AG04450 (cell line): Measurements from ENCODE around the gene C10orf71. TPM values are rescaled to one million over a fixed set of nuclear protein-coding genes. Genes with fewer than 3 reads are reported as not detected.

ENCODE experiments used
- CTCF ChIA-PET: fragments of 300-600, 350-600 bp; formaldehyde crosslinking; extraction: SDS; loops from one replicate; lab custom pipeline; 2022; ENCODE audit warnings: antibody characterized with exemption, inconsistent platforms; lab: Charles Lee
- POLR2A ChIA-PET: fragments of 350-600 bp; formaldehyde crosslinking; extraction: SDS; loops from one replicate; lab custom pipeline; 2021; ENCODE audit warnings: antibody characterized with exemption, inconsistent platforms; lab: Yijun Ruan, JAX
- DNase-seq: peaks from one replicate; pipeline ENCODE4 v3.0.0-alpha.2; 2011; ENCODE audit warnings: low read depth, low spot score
- H3K27ac ChIP-seq: one replicate; pipeline ENCODE4 v1.5.1; 2012; ENCODE audit warnings: low read depth, low read length, control low read depth
- H3K27me3 ChIP-seq: one replicate; pipeline ENCODE4 v1.6.0; 2012; ENCODE audit warnings: low read length; ENCODE audit not compliant: control insufficient read depth, insufficient read depth
- H3K4me3 ChIP-seq: 2 replicates; pipeline ENCODE4 v1.5.1; 2011; ENCODE audit warnings: mild to moderate bottlenecking, low read depth, low read length, control low read depth
- H3K9me3 ChIP-seq: 2 replicates; pipeline ENCODE4 v1.5.1; 2012; ENCODE audit warnings: low read length; ENCODE audit not compliant: control insufficient read depth, insufficient read depth
- CTCF ChIP-seq: IDR thresholded peaks from 2 replicates; pipeline ENCODE4 v1.5.1; 2011; ENCODE audit warnings: low read depth, low read length, control low read depth, inconsistent platforms
- polyA plus RNA-seq: library from polyadenylated mRNA; depleted of rRNA; stranded (reverse); fragments of >200 nt; gene quantifications from 2 replicates; pipeline ENCODE4 v1.2.3, GENCODE V29; 2011

Gene C10orf71
- polyA plus RNA-seq, 1 experiment = not detected

DNA sequence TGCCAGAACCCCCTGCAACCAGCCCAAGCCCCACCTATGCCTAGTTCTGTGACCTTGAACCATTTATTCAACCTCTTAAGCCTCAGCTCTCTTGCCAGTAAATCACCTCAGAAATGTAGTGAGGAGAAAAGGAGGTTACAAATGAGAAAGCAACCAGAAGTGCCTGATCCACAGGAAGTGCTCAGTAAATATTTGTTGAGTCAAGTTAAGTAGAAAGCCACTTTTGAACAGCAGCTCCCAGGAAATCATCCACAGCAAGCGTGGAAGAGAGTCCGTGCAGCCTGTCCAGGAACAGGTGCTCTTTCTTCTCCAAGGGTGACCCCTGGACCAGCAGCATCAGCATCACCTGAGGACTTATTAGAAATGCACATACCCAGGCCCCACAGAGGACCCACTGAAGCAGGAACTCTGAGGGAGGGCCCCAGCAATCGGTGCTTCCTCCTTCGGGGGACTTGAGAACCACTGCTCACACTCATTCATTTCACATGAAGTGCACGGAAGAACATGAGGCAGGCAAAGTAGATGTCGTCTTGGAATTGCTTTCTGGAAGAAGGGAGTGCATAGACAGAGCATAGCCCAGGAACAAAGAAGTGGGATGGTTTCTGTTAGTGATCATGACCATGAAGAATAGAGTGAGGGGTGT, 6.3 kb upstream of the C10orf71 start:
- ChIA-PET POLR2A (no interaction called here), CTCF (no interaction called here)
- H3K9me3 ChIP-seq = no peaks in the 10 kb centered on the region
- no peak for DNase-seq
- H3K4me3 ChIP-seq = no peak overlapping the region
- no peak overlapping the region for H3K27ac ChIP-seq
- no peak for TF ChIP-seq CTCF
- H3K27me3 ChIP-seq = peaks cover 13% of the 10 kb centered on the region

DNA sequence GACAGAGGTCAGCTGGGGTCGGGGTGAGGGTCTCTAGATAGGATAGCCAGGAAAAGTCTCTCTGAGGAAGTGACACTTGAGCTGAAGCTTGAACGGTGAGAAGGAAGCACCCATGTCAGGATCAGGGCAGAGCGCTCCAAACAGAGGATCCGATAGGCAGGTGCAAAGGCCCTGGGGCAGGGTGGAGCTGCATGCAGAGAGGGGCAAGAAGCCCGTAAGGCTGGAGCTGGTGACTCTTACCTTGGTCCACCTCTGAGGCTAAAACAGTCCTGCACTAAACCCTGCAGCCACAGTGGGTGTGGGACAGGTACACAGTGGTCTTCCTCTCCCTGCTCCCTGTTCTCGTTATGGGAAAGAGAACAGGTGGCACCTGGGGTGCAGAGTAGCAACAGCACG, 5.8 kb upstream of the C10orf71 start:
- no peak for TF ChIP-seq CTCF
- ChIA-PET CTCF (no interaction called here), POLR2A (no interaction called here)
- Histone ChIP-seq H3K27me3 (peaks cover 13% of the 10 kb centered on the region), H3K27ac (no peak overlapping the region), H3K4me3 (no peak overlapping the region), H3K9me3 (no peaks in the 10 kb centered on the region; the same call in 1 of the 2 replicates)
- no peak for DNase-seq

DNA sequence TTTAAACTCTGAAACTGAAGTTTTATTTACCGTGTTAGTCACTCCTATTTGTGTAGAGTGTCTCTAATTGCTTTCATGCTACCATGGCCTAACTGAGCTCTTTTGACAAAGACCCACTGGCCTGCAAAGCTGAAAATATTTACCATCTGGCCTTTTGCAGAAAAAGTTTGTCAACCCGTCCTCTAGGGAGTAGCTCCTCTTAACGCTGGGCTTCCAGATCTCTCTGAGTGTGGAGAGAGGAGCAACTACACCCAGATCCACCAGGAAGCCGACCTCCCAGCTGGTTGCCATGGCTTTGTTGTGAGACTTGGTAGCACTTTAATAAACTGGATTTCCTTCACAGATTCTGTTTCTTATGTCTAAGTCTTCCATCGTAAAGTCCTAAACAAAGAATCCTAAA, 4.2 kb upstream of the C10orf71 start:
- H3K4me3 ChIP-seq = no peak overlapping the region
- H3K27ac ChIP-seq = no peak overlapping the region
- CTCF ChIA-PET = no interaction called here
- no peak for DNase-seq
- no peaks in the 10 kb centered on the region; the same call in 1 of the 2 replicates for H3K9me3 ChIP-seq
- POLR2A ChIA-PET = no interaction called here
- no peak for TF ChIP-seq CTCF
- H3K27me3 ChIP-seq = peaks cover 22% of the 10 kb centered on the region

DNA sequence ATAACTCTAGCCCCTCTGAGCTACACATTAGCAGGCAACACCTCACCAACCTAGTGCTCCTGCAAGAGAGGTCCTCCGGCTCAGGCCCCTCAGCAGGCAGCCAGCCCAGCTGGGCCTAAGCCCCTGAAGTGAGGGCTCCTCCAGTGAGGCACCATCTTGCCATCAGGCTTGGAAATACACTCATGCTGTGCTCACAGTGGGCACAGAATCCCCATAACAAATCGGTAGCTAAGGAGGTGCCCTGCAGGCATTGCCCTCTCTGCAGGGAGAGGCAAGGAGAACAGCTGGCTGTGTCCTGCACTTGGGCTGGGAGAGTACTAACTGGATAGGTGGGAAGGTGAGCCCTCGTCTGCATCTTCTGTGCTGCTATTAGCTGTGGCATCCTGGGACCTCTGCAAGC, 3.7 kb upstream of the C10orf71 start:
- ChIA-PET CTCF (no interaction called here), POLR2A (no interaction called here)
- peaks cover 22% of the 10 kb centered on the region for H3K27me3 ChIP-seq
- no peak for TF ChIP-seq CTCF
- no peak for DNase-seq
- no peak overlapping the region for H3K4me3 ChIP-seq
- no peaks in the 10 kb centered on the region; the same call in 1 of the 2 replicates for H3K9me3 ChIP-seq
- H3K27ac ChIP-seq = no peak overlapping the region

GRCh38 chr10:49296382-49296781, 2.6 kb upstream of the C10orf71 start:
- H3K27me3 ChIP-seq = peaks cover 22% of the 10 kb centered on the region
- H3K4me3 ChIP-seq = no peak overlapping the region
- no peak overlapping the region for H3K27ac ChIP-seq
- no peaks in the 10 kb centered on the region; the same call in 1 of the 2 replicates for H3K9me3 ChIP-seq
- no peak for DNase-seq
- ChIA-PET CTCF (interaction anchor here (1.2 kb wide), 1 partner anchor 315 kb away, joined by 3 read pairs; no protein-coding TSS in a partner anchor), POLR2A (no interaction called here)
- no peak for TF ChIP-seq CTCF
